PFSK-1 (cell line): ENCODE measurements around the gene JCHAIN.

Source experiments
- POLR2AphosphoS5 ChIP-seq: IDR thresholded peaks from 2 replicates; pipeline ENCODE4 v1.6.1; 2012; ENCODE audit warnings: low read depth, mild to moderate bottlenecking, control low read depth, low read length, moderate library complexity
- TAF1 ChIP-seq: IDR thresholded peaks from 2 replicates; pipeline ENCODE4 v1.6.1; 2012; ENCODE audit warnings: low read length, control low read depth, borderline replicate concordance; ENCODE audit not compliant: insufficient read depth
- TF ChIP-seq, protein P1 (sequence below), 2 experiments: IDR thresholded peaks; 2 replicates each; pipeline versions ENCODE4 v1.6.1 to v1.8.0; 2011 to 2012; ENCODE audit warnings: low read depth in 2 of 2, low read length in 2 of 2, control low read depth in 1 of 2, inconsistent platforms in 1 of 2, mild to moderate bottlenecking in 1 of 2, moderate library complexity in 1 of 2; ENCODE audit not compliant: insufficient read depth in 1 of 2

DNA sequence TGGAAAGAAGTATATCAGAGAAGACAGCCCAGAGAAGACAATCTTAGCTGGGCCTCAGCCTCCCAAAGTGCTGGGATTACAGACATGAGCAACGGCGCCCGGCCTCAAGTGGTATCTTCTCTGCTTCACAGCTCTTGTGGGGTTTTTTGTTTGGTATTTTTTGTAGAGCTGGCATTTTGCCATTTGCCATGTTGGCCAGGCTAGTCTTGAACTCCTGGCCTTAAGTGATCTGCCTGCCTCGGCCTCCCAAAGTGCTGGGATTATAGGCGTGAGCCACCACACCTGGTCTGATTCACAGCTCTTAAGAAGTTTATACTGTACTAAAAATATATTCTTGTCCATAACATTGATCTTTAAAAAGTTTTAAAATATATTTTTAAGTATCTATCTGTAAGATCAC, 34.4 kb upstream of the JCHAIN start:
- TF ChIP-seq, protein P1, sequence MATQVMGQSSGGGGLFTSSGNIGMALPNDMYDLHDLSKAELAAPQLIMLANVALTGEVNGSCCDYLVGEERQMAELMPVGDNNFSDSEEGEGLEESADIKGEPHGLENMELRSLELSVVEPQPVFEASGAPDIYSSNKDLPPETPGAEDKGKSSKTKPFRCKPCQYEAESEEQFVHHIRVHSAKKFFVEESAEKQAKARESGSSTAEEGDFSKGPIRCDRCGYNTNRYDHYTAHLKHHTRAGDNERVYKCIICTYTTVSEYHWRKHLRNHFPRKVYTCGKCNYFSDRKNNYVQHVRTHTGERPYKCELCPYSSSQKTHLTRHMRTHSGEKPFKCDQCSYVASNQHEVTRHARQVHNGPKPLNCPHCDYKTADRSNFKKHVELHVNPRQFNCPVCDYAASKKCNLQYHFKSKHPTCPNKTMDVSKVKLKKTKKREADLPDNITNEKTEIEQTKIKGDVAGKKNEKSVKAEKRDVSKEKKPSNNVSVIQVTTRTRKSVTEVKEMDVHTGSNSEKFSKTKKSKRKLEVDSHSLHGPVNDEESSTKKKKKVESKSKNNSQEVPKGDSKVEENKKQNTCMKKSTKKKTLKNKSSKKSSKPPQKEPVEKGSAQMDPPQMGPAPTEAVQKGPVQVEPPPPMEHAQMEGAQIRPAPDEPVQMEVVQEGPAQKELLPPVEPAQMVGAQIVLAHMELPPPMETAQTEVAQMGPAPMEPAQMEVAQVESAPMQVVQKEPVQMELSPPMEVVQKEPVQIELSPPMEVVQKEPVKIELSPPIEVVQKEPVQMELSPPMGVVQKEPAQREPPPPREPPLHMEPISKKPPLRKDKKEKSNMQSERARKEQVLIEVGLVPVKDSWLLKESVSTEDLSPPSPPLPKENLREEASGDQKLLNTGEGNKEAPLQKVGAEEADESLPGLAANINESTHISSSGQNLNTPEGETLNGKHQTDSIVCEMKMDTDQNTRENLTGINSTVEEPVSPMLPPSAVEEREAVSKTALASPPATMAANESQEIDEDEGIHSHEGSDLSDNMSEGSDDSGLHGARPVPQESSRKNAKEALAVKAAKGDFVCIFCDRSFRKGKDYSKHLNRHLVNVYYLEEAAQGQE (IDR thresholded peaks at IDR 0.05; ENCODE audit: insufficient read depth in 1 of 2, low read depth in 2 of 2, low read length in 2 of 2): no peak
- TF ChIP-seq TAF1 (no peak), POLR2AphosphoS5 (no peak)
